HEK293 (cell line): ENCODE data around the gene CEP85L.

Experiments
- CTCF ChIA-PET: fragments of 350-600 bp; formaldehyde crosslinking; extraction: SDS; loops from one replicate; lab custom pipeline; 2021; ENCODE audit warnings: antibody characterized with exemption; lab: Yijun Ruan, JAX
- POLR2A ChIA-PET: fragments of 300-600 bp; formaldehyde crosslinking; extraction: SDS; loops from one replicate; lab custom pipeline; 2020; ENCODE audit warnings: antibody characterized with exemption, inconsistent platforms; lab: Yijun Ruan, JAX
- H3K27ac ChIP-seq: fragments of 200-500 bp; sonication (Bioruptor generic); 2 replicates; pipeline ENCODE4 v1.5.1; 2014; ENCODE audit warnings: low read depth, low read length, control low read depth, inconsistent platforms; ENCODE audit errors: extremely low read depth
- H3K36me3 ChIP-seq, 2 experiments: fragments of 200-500 bp in 1 of 2; sonication (Bioruptor generic) in 1 of 2; 1 replicate in 1 of 2; 2 replicates in 1 of 2; pipeline ENCODE4 v1.5.1; 2014 to 2017; ENCODE audit warnings: inconsistent platforms in 2 of 2, low read length in 2 of 2; ENCODE audit not compliant: control insufficient read depth in 2 of 2, insufficient read depth in 1 of 2
- H3K4me1 ChIP-seq: fragments of 200-500 bp; sonication (Bioruptor generic); 2 replicates; pipeline ENCODE4 v1.5.1; 2014; ENCODE audit warnings: mild to moderate bottlenecking, low read length, inconsistent platforms; ENCODE audit not compliant: control insufficient read depth, insufficient read depth
- H3K4me3 ChIP-seq: 2 replicates; pipeline ENCODE4 v1.5.1; 2011; ENCODE audit warnings: low read depth, mild to moderate bottlenecking, control low read depth, low read length, moderate library complexity
- H3K9me3 ChIP-seq: fragments of 200-500 bp; sonication (Bioruptor generic); 2 replicates; pipeline ENCODE4 v1.5.1; 2014; ENCODE audit warnings: low read depth, low read length, inconsistent platforms; ENCODE audit not compliant: control insufficient read depth, insufficient read depth
- HOXA7 ChIP-seq: sonication (generic); formaldehyde crosslinking; IDR thresholded peaks from 2 replicates; pipeline ENCODE4 v1.8.1; 2022; ENCODE audit warnings: missing genetic modification reagents, borderline replicate concordance
- KLF9 ChIP-seq: fragments of 450-650 bp; formaldehyde crosslinking; IDR thresholded peaks from 2 replicates; pipeline ENCODE4 v1.5.1; 2016; ENCODE audit warnings: missing biosample characterization, missing genetic modification characterization, low read depth
- MYNN ChIP-seq: fragments of 450-650 bp; formaldehyde crosslinking; IDR thresholded peaks from 2 replicates; pipeline ENCODE4 v1.5.1; 2016; ENCODE audit warnings: missing biosample characterization, missing genetic modification characterization, borderline replicate concordance
- ZNF132 ChIP-seq: fragments of 450-650 bp; formaldehyde crosslinking; IDR thresholded peaks from 2 replicates; pipeline ENCODE4 v1.5.1; 2017; ENCODE audit warnings: missing biosample characterization, missing genetic modification characterization, borderline replicate concordance
- ZNF138 ChIP-seq: fragments of 450-650 bp; formaldehyde crosslinking; IDR thresholded peaks from 2 replicates; pipeline ENCODE4 v1.5.1; 2016; ENCODE audit warnings: missing biosample characterization, missing genetic modification characterization, borderline replicate concordance
- ZNF175 ChIP-seq: fragments of 450-650 bp; formaldehyde crosslinking; IDR thresholded peaks from 2 replicates; pipeline ENCODE4 v1.5.1; 2016; ENCODE audit warnings: missing biosample characterization, missing genetic modification characterization
- ZNF23 ChIP-seq: fragments of 450-650 bp; formaldehyde crosslinking; IDR thresholded peaks from 2 replicates; pipeline ENCODE4 v1.5.1; 2016; ENCODE audit warnings: missing biosample characterization, missing genetic modification characterization, borderline replicate concordance
- ZNF239 ChIP-seq: fragments of 450-650 bp; formaldehyde crosslinking; IDR thresholded peaks from 2 replicates; pipeline ENCODE4 v1.5.1; 2016; ENCODE audit warnings: missing biosample characterization, missing genetic modification characterization
- ZNF24 ChIP-seq: fragments of 450-650 bp; formaldehyde crosslinking; IDR thresholded peaks from 2 replicates; pipeline ENCODE4 v1.5.1; 2016; ENCODE audit warnings: missing biosample characterization, missing genetic modification characterization
- ZNF350 ChIP-seq: fragments of 450-650 bp; formaldehyde crosslinking; IDR thresholded peaks from 2 replicates; pipeline ENCODE4 v1.5.0; 2017; ENCODE audit warnings: missing biosample characterization, mild to moderate bottlenecking, missing genetic modification characterization
- ZNF37A ChIP-seq: fragments of 450-650 bp; IDR thresholded peaks from 2 replicates; pipeline ENCODE4 v1.5.1; 2018; ENCODE audit warnings: missing biosample characterization, missing genetic modification characterization
- ZNF433 ChIP-seq: fragments of 450-650 bp; formaldehyde crosslinking; IDR thresholded peaks from 2 replicates; pipeline ENCODE4 v1.5.1; 2016; ENCODE audit warnings: missing biosample characterization, missing genetic modification characterization, low read depth
- ZNF521 ChIP-seq: fragments of 450-650 bp; formaldehyde crosslinking; IDR thresholded peaks from 2 replicates; pipeline ENCODE4 v1.5.1; 2017; ENCODE audit warnings: missing biosample characterization, mild to moderate bottlenecking, missing genetic modification characterization
- ZNF558 ChIP-seq: fragments of 450-650 bp; formaldehyde crosslinking; IDR thresholded peaks from 2 replicates; pipeline ENCODE4 v1.5.1; 2016; ENCODE audit warnings: missing biosample characterization, missing genetic modification characterization
- ZNF561 ChIP-seq: fragments of 450-650 bp; IDR thresholded peaks from 2 replicates; pipeline ENCODE4 v1.5.1; 2018; ENCODE audit warnings: missing biosample characterization, missing genetic modification characterization, borderline replicate concordance
- ZNF571 ChIP-seq: fragments of 450-650 bp; formaldehyde crosslinking; IDR thresholded peaks from 2 replicates; pipeline ENCODE4 v1.5.0; 2017; ENCODE audit warnings: missing biosample characterization, missing genetic modification characterization
- ZNF596 ChIP-seq: fragments of 450-650 bp; IDR thresholded peaks from 2 replicates; pipeline ENCODE4 v1.5.0; 2018; ENCODE audit warnings: missing biosample characterization, mild to moderate bottlenecking, missing genetic modification characterization, moderate library complexity
- ZNF600 ChIP-seq: fragments of 450-650 bp; formaldehyde crosslinking; IDR thresholded peaks from 2 replicates; pipeline ENCODE4 v1.5.1; 2016; ENCODE audit warnings: missing biosample characterization, missing genetic modification characterization
- ZNF670 ChIP-seq: fragments of 450-650 bp; formaldehyde crosslinking; IDR thresholded peaks from 2 replicates; pipeline ENCODE4 v1.5.1; 2016; ENCODE audit warnings: missing biosample characterization, missing genetic modification characterization, low read depth
- ZNF785 ChIP-seq: fragments of 450-650 bp; formaldehyde crosslinking; IDR thresholded peaks from 2 replicates; pipeline ENCODE4 v1.5.1; 2016; ENCODE audit warnings: missing biosample characterization, missing genetic modification characterization
- ZNF837 ChIP-seq: fragments of 450-650 bp; formaldehyde crosslinking; IDR thresholded peaks from 2 replicates; pipeline ENCODE4 v1.5.1; 2016; ENCODE audit warnings: missing biosample characterization, missing genetic modification characterization
- TF ChIP-seq, protein P1 (sequence below): fragments of 450-650 bp; formaldehyde crosslinking; IDR thresholded peaks from 2 replicates; pipeline ENCODE4 v1.5.1; 2016; ENCODE audit warnings: missing biosample characterization, missing genetic modification characterization
- TF ChIP-seq, protein P2 (sequence below): fragments of 450-650 bp; formaldehyde crosslinking; IDR thresholded peaks from 2 replicates; pipeline ENCODE4 v1.5.1; 2016; ENCODE audit warnings: missing biosample characterization, missing genetic modification characterization
- TF ChIP-seq, protein P3 (sequence below): fragments of 450-650 bp; formaldehyde crosslinking; IDR thresholded peaks from 2 replicates; pipeline ENCODE4 v1.5.1; 2016; ENCODE audit warnings: missing biosample characterization, missing genetic modification characterization
- TF ChIP-seq, protein P4 (sequence below): fragments of 450-650 bp; IDR thresholded peaks from 2 replicates; pipeline ENCODE4 v1.5.1; 2018; ENCODE audit warnings: missing biosample characterization, missing genetic modification characterization
- TF ChIP-seq, protein P5 (sequence below): fragments of 450-650 bp; formaldehyde crosslinking; IDR thresholded peaks from 2 replicates; pipeline ENCODE4 v1.5.1; 2016; ENCODE audit warnings: missing biosample characterization, missing genetic modification characterization

Gene CEP85L

DNA sequence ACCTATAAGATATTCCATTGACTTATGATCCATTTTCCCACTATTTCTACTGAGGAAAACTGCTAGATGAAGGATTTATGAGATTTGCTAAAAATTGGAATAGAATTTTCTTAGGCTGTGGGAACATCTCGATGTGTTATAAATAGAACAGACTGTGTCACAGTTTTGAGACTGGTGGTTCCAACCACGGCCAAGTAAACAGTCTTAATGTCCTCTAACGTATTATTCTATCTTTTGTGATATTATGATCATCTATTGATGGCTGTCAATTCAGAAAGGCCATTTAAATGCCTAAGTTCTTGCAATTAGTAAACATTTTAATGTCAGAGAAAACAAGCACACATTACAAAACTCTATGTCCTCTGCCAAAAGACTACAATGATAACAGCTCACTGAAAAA, 174.8 kb downstream of the CEP85L start:
- TF ChIP-seq ZNF24 (tag by site-specific recombination) (no peak), ZNF837 (tag by site-specific recombination) (no peak), ZNF23 (tag by site-specific recombination) (no peak), ZNF37A (tag by site-specific recombination) (no peak), MYNN (tag by site-specific recombination) (no peak), ZNF785 (tag by site-specific recombination) (no peak), ZNF558 (no peak), HOXA7 (CRISPR knock-in tag) (no peak), KLF9 (tag by site-specific recombination) (no peak), ZNF571 (tag by site-specific recombination) (no peak), ZNF132 (no peak)
- TF ChIP-seq, protein P1, sequence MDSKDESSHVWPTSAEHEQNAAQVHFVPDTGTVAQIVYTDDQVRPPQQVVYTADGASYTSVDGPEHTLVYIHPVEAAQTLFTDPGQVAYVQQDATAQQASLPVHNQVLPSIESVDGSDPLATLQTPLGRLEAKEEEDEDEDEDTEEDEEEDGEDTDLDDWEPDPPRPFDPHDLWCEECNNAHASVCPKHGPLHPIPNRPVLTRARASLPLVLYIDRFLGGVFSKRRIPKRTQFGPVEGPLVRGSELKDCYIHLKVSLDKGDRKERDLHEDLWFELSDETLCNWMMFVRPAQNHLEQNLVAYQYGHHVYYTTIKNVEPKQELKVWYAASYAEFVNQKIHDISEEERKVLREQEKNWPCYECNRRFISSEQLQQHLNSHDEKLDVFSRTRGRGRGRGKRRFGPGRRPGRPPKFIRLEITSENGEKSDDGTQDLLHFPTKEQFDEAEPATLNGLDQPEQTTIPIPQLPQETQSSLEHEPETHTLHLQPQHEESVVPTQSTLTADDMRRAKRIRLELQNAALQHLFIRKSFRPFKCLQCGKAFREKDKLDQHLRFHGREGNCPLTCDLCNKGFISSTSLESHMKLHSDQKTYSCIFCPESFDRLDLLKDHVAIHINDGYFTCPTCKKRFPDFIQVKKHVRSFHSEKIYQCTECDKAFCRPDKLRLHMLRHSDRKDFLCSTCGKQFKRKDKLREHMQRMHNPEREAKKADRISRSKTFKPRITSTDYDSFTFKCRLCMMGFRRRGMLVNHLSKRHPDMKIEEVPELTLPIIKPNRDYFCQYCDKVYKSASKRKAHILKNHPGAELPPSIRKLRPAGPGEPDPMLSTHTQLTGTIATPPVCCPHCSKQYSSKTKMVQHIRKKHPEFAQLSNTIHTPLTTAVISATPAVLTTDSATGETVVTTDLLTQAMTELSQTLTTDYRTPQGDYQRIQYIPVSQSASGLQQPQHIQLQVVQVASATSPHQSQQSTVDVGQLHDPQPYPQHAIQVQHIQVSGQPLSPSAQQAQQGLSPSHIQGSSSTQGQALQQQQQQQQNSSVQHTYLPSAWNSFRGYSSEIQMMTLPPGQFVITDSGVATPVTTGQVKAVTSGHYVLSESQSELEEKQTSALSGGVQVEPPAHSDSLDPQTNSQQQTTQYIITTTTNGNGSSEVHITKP (tag by site-specific recombination), result no peak
- TF ChIP-seq, protein P2, sequence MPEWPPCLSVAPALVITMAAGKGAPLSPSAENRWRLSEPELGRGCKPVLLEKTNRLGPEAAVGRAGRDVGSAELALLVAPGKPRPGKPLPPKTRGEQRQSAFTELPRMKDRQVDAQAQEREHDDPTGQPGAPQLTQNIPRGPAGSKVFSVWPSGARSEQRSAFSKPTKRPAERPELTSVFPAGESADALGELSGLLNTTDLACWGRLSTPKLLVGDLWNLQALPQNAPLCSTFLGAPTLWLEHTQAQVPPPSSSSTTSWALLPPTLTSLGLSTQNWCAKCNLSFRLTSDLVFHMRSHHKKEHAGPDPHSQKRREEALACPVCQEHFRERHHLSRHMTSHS (tag by site-specific recombination), result no peak
- H3K4me3 ChIP-seq, result no peak overlapping the region
- no peaks in the 10 kb centered on the region for H3K9me3 ChIP-seq
- H3K4me1 ChIP-seq, result no peaks in the 10 kb centered on the region
- H3K36me3 ChIP-seq, result peaks cover 0 to 15% of the 10 kb centered on the region in 2 experiments; a peak in 1 of 3 replicates
- ChIA-PET CTCF (interaction anchor here (0.6 to 1.4 kb wide), 2 partner anchors 140 to 193 kb away, joined by 4 to 5 read pairs; no protein-coding TSS in a partner anchor), POLR2A (no interaction called here)
- no peak overlapping the region for H3K27ac ChIP-seq

DNA sequence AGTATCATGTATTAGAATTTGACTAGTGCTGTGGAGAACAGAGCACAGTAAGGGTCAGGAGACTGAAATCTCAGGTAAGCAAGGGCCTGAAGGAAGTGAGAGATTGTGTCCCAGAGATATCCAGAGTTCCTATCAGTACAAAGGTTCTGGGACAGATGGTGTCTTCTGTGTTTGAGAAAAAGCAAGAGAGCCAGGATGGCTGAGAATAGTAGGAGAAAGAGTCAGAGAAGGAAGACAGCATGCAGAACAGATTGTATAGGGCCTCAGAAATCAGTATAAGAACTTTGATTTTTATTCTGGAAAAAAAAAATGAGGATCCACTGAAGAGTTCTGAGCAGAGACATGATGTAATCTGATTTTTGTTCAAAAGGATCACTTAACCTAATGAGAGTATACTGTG, 178.1 kb downstream of the CEP85L start:
- H3K4me3 ChIP-seq, result no peak overlapping the region
- POLR2A ChIA-PET, result no interaction called here
- no peaks in the 10 kb centered on the region for H3K9me3 ChIP-seq

More for the DNA sequence above, 178.1 kb downstream of the CEP85L start:
- TF ChIP-seq ZNF600 (tag by site-specific recombination), result no peak
- TF ChIP-seq ZNF596 (tag by site-specific recombination), result no peak
- no peak for TF ChIP-seq ZNF561 (tag by site-specific recombination)
- TF ChIP-seq ZNF350 (tag by site-specific recombination), result no peak
- no peak for TF ChIP-seq ZNF433 (tag by site-specific recombination)
- TF ChIP-seq ZNF239, result no peak
- no peak for TF ChIP-seq ZNF175 (tag by site-specific recombination)
- TF ChIP-seq ZNF138 (tag by site-specific recombination), result no peak
- TF ChIP-seq, protein P3, sequence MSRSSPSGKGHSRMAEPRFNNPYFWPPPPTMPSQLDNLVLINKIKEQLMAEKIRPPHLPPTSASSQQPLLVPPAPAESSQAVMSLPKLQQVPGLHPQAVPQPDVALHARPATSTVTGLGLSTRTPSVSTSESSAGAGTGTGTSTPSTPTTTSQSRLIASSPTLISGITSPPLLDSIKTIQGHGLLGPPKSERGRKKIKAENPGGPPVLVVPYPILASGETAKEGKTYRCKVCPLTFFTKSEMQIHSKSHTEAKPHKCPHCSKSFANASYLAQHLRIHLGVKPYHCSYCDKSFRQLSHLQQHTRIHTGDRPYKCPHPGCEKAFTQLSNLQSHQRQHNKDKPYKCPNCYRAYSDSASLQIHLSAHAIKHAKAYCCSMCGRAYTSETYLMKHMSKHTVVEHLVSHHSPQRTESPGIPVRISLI (tag by site-specific recombination), result no peak
- TF ChIP-seq ZNF670, result no peak
- no peak for TF ChIP-seq ZNF521 (tag by site-specific recombination)
- TF ChIP-seq, protein P4, sequence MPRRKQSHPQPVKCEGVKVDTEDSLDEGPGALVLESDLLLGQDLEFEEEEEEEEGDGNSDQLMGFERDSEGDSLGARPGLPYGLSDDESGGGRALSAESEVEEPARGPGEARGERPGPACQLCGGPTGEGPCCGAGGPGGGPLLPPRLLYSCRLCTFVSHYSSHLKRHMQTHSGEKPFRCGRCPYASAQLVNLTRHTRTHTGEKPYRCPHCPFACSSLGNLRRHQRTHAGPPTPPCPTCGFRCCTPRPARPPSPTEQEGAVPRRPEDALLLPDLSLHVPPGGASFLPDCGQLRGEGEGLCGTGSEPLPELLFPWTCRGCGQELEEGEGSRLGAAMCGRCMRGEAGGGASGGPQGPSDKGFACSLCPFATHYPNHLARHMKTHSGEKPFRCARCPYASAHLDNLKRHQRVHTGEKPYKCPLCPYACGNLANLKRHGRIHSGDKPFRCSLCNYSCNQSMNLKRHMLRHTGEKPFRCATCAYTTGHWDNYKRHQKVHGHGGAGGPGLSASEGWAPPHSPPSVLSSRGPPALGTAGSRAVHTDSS (tag by site-specific recombination), result no peak
- TF ChIP-seq, protein P5, sequence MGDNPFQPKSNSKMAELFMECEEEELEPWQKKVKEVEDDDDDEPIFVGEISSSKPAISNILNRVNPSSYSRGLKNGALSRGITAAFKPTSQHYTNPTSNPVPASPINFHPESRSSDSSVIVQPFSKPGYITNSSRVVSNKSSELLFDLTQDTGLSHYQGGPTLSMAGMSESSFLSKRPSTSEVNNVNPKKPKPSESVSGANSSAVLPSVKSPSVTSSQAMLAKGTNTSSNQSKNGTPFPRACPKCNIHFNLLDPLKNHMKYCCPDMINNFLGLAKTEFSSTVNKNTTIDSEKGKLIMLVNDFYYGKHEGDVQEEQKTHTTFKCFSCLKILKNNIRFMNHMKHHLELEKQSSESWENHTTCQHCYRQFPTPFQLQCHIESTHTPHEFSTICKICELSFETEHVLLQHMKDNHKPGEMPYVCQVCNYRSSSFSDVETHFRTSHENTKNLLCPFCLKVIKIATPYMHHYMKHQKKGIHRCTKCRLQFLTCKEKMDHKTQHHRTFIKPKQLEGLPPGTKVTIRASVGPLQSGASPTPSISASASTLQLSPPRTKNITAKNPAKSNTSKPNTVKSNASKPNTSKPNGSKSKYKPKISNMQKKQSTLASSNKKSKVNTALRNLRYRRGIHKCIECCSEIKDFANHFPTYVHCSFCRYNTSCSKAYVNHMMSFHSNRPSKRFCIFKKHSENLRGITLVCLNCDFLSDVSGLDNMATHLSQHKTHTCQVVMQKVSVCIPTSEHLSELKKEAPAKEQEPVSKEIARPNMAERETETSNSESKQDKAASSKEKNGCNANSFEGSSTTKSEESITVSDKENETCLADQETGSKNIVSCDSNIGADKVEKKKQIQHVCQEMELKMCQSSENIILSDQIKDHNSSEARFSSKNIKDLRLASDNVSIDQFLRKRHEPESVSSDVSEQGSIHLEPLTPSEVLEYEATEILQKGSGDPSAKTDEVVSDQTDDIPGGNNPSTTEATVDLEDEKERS (tag by site-specific recombination), result no peak
- TF ChIP-seq, all 188 proteins: peak for 0
- Histone ChIP-seq H3K4me1 (peaks cover 12% of the 10 kb centered on the region), H3K36me3 (peaks cover 0 to 8% of the 10 kb centered on the region in 2 experiments; a peak in 1 of 3 replicates), H3K27ac (no peak overlapping the region)
- CTCF ChIA-PET, result interaction anchor here (0.7 kb wide), 1 partner anchor 53 kb away, joined by 3 read pairs; no protein-coding TSS in a partner anchor
